Lower leg skin (tissue), 3 donors: ENCODE results near the gene ASZ1.

Experiments used
- POLR2A ChIP-seq, 2 donors: fragments of 450-650 bp; IDR thresholded peaks; one replicate each; pipeline ENCODE4 v1.6.1; 2016 to 2017; ENCODE audit warnings: antibody characterized with exemption in 2 of 2, mild to moderate bottlenecking in 1 of 2, moderate library complexity in 1 of 2
- TF ChIP-seq, protein P1 (sequence below), 3 donors: fragments of 450-650 bp; IDR thresholded peaks; one replicate each; pipeline ENCODE4 v1.5.1; 2016; ENCODE audit warnings: antibody characterized with exemption in 3 of 3, mild to moderate bottlenecking in 3 of 3, moderate library complexity in 2 of 3

DNA sequence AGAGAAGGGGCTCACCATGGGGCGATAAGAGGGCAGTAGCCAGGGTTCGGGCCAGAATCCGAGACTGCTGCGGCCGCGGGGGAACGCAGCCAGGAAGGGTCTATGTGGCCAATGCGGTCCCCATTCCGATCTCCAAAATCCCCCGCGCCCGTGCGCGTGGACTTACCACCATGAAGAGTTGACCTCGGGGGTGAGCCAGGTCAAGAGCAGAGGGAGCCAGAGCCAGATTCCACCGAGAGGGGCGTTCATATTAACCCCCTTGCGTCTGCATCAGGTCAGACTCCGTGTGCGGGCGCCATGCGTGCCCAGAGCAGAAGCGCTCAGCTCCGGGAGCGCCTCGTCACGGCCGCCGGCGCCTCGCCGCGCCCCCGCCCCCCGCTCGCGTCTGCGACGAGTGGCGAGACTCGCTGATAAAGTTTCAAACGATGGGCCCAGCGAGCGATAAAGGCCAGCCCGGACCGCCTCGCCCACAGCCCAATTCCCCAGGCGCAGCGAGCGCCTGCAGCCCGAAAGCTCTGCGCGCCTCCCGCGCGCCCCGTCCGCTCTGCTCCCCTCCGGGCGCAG is 104.5 kb downstream of the ASZ1 start, which contains the start of gene WNT2:
- TF ChIP-seq, protein P1, sequence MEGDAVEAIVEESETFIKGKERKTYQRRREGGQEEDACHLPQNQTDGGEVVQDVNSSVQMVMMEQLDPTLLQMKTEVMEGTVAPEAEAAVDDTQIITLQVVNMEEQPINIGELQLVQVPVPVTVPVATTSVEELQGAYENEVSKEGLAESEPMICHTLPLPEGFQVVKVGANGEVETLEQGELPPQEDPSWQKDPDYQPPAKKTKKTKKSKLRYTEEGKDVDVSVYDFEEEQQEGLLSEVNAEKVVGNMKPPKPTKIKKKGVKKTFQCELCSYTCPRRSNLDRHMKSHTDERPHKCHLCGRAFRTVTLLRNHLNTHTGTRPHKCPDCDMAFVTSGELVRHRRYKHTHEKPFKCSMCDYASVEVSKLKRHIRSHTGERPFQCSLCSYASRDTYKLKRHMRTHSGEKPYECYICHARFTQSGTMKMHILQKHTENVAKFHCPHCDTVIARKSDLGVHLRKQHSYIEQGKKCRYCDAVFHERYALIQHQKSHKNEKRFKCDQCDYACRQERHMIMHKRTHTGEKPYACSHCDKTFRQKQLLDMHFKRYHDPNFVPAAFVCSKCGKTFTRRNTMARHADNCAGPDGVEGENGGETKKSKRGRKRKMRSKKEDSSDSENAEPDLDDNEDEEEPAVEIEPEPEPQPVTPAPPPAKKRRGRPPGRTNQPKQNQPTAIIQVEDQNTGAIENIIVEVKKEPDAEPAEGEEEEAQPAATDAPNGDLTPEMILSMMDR (IDR thresholded peaks at IDR 0.05), result no peak
- no peak for TF ChIP-seq POLR2A (IDR thresholded peaks at IDR 0.05)
